K562 (cell line): ENCODE data around the gene YIPF1. TPM values are rescaled to one million over a fixed set of nuclear protein-coding genes. Genes with fewer than 3 reads are reported as not detected.

Experiments
- ATAC-seq: fragments of 200-7000 bp; cut with Tn5 transposase; 3 replicates; pipeline ENCODE4 v1.9.1; 2020; ENCODE audit warnings: moderate library complexity
- BruUV-seq: library from RNA; stranded (reverse); fragments of 400-500 nt; replicated peaks from 2 replicates; lab custom pipeline; 2021; lab: Mats Ljungman, UMichigan
- CTCF ChIA-PET: fragments of 300-600 bp; formaldehyde crosslinking; extraction: SDS; loops from one replicate; lab custom pipeline; 2021; ENCODE audit warnings: low intra/inter-chr PET ratio; lab: Yijun Ruan, JAX
- POLR2A ChIA-PET: fragments of 300-600, 350-650 bp; sonication (Branson Sonifier 250); formaldehyde crosslinking; extraction: SDS; loops from one replicate; lab custom pipeline; 2021; ENCODE audit warnings: antibody characterized with exemption, inconsistent platforms; lab: Yijun Ruan, JAX
- DNase-seq, 4 experiments: peaks; one replicate each; pipeline versions ENCODE4 v3.0.0 to v3.0.0-alpha.2; 2011 to 2018; ENCODE audit warnings: low spot score in 3 of 4, mixed read lengths in 3 of 4; ENCODE audit errors: extremely low read depth in 1 of 4
- FAIRE-seq: peaks from 2 replicates; lab custom pipeline; 2011; peaks lifted over from hg19 to GRCh38; lab: Jason Lieb, UNC
- H2AFZ ChIP-seq: 2 replicates; pipeline ENCODE4 v1.6.0; 2011; ENCODE audit warnings: low read depth, low read length, control low read depth, inconsistent platforms
- H3K27ac ChIP-seq: fragments of 200-600 bp; 3 replicates; pipeline ENCODE4 v1.8.0; 2011; ENCODE audit warnings: low read depth, mild to moderate bottlenecking, control low read depth, inconsistent platforms, low read length, moderate library complexity, mixed read lengths; ENCODE audit errors: extremely low read depth
- H3K27me3 ChIP-seq, 2 experiments: fragments of 300-600 bp in 1 of 2; 2 replicates in 1 of 2; 3 replicates in 1 of 2; pipeline versions ENCODE4 v1.6.0 to v1.8.0; 2011; ENCODE audit warnings: inconsistent platforms in 2 of 2, low read length in 2 of 2, mild to moderate bottlenecking in 1 of 2, mixed read lengths in 1 of 2, moderate library complexity in 1 of 2; ENCODE audit not compliant: control insufficient read depth in 2 of 2, insufficient read depth in 2 of 2
- H3K36me3 ChIP-seq: fragments of 300-600 bp; 3 replicates; pipeline ENCODE4 v1.8.0; 2011; ENCODE audit warnings: mild to moderate bottlenecking, low read length, inconsistent platforms; ENCODE audit not compliant: control insufficient read depth, insufficient read depth
- H3K4me1 ChIP-seq, 2 experiments: fragments of 200-600 bp in 1 of 2; replicated peaks in 1 of 2; 2 replicates in 1 of 2; 3 replicates in 1 of 2; pipeline versions ENCODE4 v1.5.1 to v1.8.0; 2011; ENCODE audit warnings: inconsistent platforms in 2 of 2, low read length in 2 of 2, mild to moderate bottlenecking in 1 of 2, mixed read lengths in 1 of 2, moderate library complexity in 1 of 2; ENCODE audit not compliant: control insufficient read depth in 2 of 2, insufficient read depth in 2 of 2
- H3K4me2 ChIP-seq: 2 replicates; pipeline ENCODE4 v1.6.1; 2011; ENCODE audit warnings: low read length, control low read depth, inconsistent platforms, mixed read lengths; ENCODE audit not compliant: insufficient read depth
- H3K4me3 ChIP-seq: fragments of 200-600 bp; sonication (generic), shearing (Covaris generic); 2 replicates; pipeline ENCODE4 v1.5.1; 2016; ENCODE audit warnings: control low read depth, inconsistent platforms
- H3K79me2 ChIP-seq: fragments of 200-600 bp; 3 replicates; pipeline ENCODE4 v1.8.0; 2011; ENCODE audit warnings: low read length, inconsistent platforms; ENCODE audit not compliant: control insufficient read depth, insufficient read depth
- H3K9ac ChIP-seq, 2 experiments: 2 replicates each; pipeline versions ENCODE4 v1.6.0 to v1.6.1; 2011; ENCODE audit warnings: low read depth in 2 of 2, low read length in 2 of 2, control low read depth in 1 of 2, inconsistent platforms in 1 of 2, mild to moderate bottlenecking in 1 of 2, mixed read lengths in 1 of 2; ENCODE audit not compliant: insufficient read depth in 1 of 2
- H3K9me1 ChIP-seq: one replicate; pipeline ENCODE4 v1.6.0; 2011; ENCODE audit warnings: inconsistent platforms, mild to moderate bottlenecking, low read length, moderate library complexity; ENCODE audit not compliant: control insufficient read depth, insufficient read depth
- H3K9me3 ChIP-seq: replicated peaks from 2 replicates; pipeline ENCODE4 v1.5.1; 2011; ENCODE audit warnings: low read depth, low read length, inconsistent platforms; ENCODE audit not compliant: control insufficient read depth, insufficient read depth
- H4K20me1 ChIP-seq: replicated peaks from 2 replicates; pipeline ENCODE4 v1.6.1; 2011; ENCODE audit warnings: low read length, inconsistent platforms, mixed read lengths; ENCODE audit not compliant: control insufficient read depth, insufficient read depth
- CHD1 ChIP-seq: fragments of 200-600 bp; sonication (generic); IDR thresholded peaks from one replicate; pipeline ENCODE4 v1.6.1; 2012; ENCODE audit warnings: mild to moderate bottlenecking, moderate library complexity, low read length, inconsistent platforms
- ELF1 ChIP-seq: fragments of 200-800 bp; sonication (Bioruptor generic); IDR thresholded peaks from 2 replicates; pipeline ENCODE4 v1.6.1; 2016; ENCODE audit warnings: missing genetic modification characterization, missing compliant biosample characterization
- HOXB6 ChIP-seq: fragments of 250-450 bp; sonication (Bioruptor Pico); IDR thresholded peaks from 2 replicates; pipeline ENCODE4 v1.5.1; 2022; ENCODE audit warnings: mild to moderate bottlenecking, borderline replicate concordance
- MBD2 ChIP-seq: sonication (generic); IDR thresholded peaks from 2 replicates; pipeline ENCODE4 v1.6.1; 2016; ENCODE audit warnings: low read depth, borderline replicate concordance
- NFXL1 ChIP-seq: fragments of 450-650 bp; formaldehyde crosslinking; IDR thresholded peaks from 2 replicates; pipeline ENCODE4 v1.4.0; 2021; ENCODE audit warnings: mild to moderate bottlenecking
- SIN3B ChIP-seq: fragments of 450-650 bp; IDR thresholded peaks from 2 replicates; pipeline ENCODE4 v1.6.1; 2017; ENCODE audit warnings: low read depth, mild to moderate bottlenecking, moderate library complexity
- TCF7L2 ChIP-seq: fragments of 150-350 bp; IDR thresholded peaks from 2 replicates; pipeline ENCODE4 v1.6.1; 2016; ENCODE audit warnings: low read depth, mild to moderate bottlenecking, low read length, moderate library complexity
- TEAD1 ChIP-seq, 2 experiments: fragments of 450-650 bp in 1 of 2; sonication (generic) in 1 of 2; formaldehyde crosslinking; IDR thresholded peaks; 2 replicates each; pipeline versions ENCODE4 v1.4.0 to v1.8.0; 2020 to 2022; ENCODE audit warnings: mild to moderate bottlenecking in 2 of 2, missing genetic modification reagents in 1 of 2
- ZBTB1 ChIP-seq: sonication (generic); formaldehyde crosslinking; IDR thresholded peaks from 2 replicates; pipeline ENCODE4 v1.8.1; 2023; ENCODE audit warnings: missing genetic modification reagents, low read depth, mild to moderate bottlenecking, borderline replicate concordance
- ZBTB8A ChIP-seq: fragments of 450-650 bp; IDR thresholded peaks from 2 replicates; pipeline ENCODE4 v1.6.1; 2018; ENCODE audit warnings: mild to moderate bottlenecking, moderate library complexity; ENCODE audit not compliant: partially characterized antibody
- ZKSCAN8 ChIP-seq: fragments of 200-800 bp; sonication (Bioruptor generic); IDR thresholded peaks from 2 replicates; pipeline ENCODE4 v1.6.1; 2016; ENCODE audit warnings: missing genetic modification characterization, missing compliant biosample characterization
- ZNF274 ChIP-seq: IDR thresholded peaks from 2 replicates; pipeline ENCODE4 v1.6.1; 2011; ENCODE audit warnings: low read depth, mild to moderate bottlenecking, low read length, moderate library complexity, borderline replicate concordance
- ZNF282 ChIP-seq: sonication (generic); formaldehyde crosslinking; IDR thresholded peaks from 2 replicates; pipeline ENCODE4 v1.8.1; 2023; ENCODE audit warnings: missing genetic modification reagents
- ZNF444 ChIP-seq: fragments of 250-450 bp; sonication (Bioruptor Pico); IDR thresholded peaks from 2 replicates; pipeline ENCODE4 v1.4.0; 2020; ENCODE audit warnings: mild to moderate bottlenecking, moderate library complexity
- ZNF717 ChIP-seq: fragments of 250-450 bp; sonication (Bioruptor Pico); IDR thresholded peaks from 2 replicates; pipeline ENCODE4 v1.5.0; 2021
- whole genome bisulfite sequencing: fragments of 100-300 bp; shearing (Covaris generic); methylation state at CpG from one replicate; pipeline ENCODE4 v1.1.6; 2016; ENCODE audit warnings: low coverage, mixed read lengths; ENCODE audit not compliant: insufficient coverage; ENCODE audit errors: missing lambda C conversion rate; 5-methylcytosine and 5-hydroxymethylcytosine counted together
- in situ Hi-C: fragments of 300-500 bp; cut with MboI; formaldehyde crosslinking; loops from 4 replicates; pipeline ENCODE4 v1.15.0; 2018; ENCODE audit warnings: inconsistent platforms, mixed read lengths
- intact Hi-C: fragments of 100-400 bp; cut with micrococcal nuclease; formaldehyde crosslinking; loops from 2 replicates; pipeline ENCODE4 v1.14.2; 2022
- polyA plus RNA-seq, 8 experiments: library from polyadenylated mRNA; depleted of rRNA in 4 of 8; stranded (reverse) in 5 of 8; unstranded in 3 of 8; fragments of >200 nt; fragmentation: Nextera tagmentation in 2 of 8; fragmentation: Illumina TruSeq in 1 of 8; extraction: Ambion mirVana in 2 of 8; extraction: Trizol in 1 of 8; gene quantifications; 2 replicates each; pipeline versions ENCODE4 v1.2.1 to v1.2.3, GENCODE V29; 2011 to 2014; ENCODE audit warnings: inconsistent platforms in 1 of 8, missing spikeins in 1 of 8
- total RNA-seq, 7 experiments: library from RNA; depleted of rRNA in 6 of 7; stranded (reverse); fragments of >200 nt in 6 of 7; fragmentation: Illumina TruSeq in 2 of 7; extraction: Trizol in 2 of 7; gene quantifications; 2 replicates each; pipeline versions ENCODE4 v1.2.1 to v1.2.3, GENCODE V29; 2011 to 2021; ENCODE audit warnings: low replicate concordance in 1 of 7
- TF ChIP-seq, protein P1 (sequence below): sonication (generic); formaldehyde crosslinking; IDR thresholded peaks from 2 replicates; pipeline ENCODE4 v1.8.1; 2023; ENCODE audit warnings: mild to moderate bottlenecking, missing genetic modification reagents, moderate library complexity
- TF ChIP-seq, protein P2 (sequence below): fragments of 450-650 bp; IDR thresholded peaks from 2 replicates; pipeline ENCODE4 v1.6.1; 2018; ENCODE audit not compliant: partially characterized antibody

Gene YIPF1
- total and polyA plus RNA-seq, 9 of the 15 experiments (the other 6 are each of a cell fraction or from before 2014, with no cell fraction given): 11.5 to 37.5 (median 19.2) TPM

DNA sequence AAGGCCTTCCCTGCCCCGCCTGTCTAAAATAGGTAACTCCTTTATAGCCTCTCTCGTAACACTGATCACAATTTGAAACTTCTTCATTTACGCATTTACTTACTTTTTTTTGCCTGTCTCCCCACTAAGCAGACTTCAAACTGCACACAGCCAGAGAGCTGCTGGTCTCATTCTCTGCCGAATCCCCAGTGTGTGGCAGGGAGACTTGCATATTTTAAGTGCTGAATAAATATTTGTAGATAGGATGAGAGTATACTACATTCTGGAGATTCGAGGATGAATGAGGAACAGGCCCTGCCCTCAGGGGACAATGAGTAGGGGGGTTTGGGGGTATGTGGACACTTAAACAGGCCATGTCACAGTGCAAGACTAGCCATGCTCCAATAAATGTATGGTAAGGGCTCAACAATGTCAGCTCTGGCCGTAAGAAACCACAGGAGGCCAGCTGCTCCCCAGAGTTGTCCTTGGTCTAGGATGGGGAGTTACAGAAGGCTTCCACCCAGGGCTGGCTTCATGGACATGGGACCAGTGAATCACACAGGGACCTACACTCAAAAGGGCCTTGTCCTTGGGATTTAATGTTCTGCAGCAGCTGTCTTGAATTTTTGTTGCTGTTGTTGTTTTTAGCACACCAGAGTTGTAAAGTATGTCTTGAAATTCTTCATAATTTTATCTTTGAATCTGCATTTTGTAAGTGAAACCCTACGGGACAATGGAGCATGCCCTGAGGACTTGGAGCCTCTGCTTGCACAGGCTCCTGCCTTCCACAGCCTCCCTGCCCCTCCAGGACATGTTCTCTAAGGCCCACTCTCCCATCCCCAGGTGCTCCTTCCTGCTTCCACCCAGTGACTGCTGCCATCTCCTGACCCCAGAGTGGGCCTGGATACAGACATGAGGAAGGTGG, 12.9 kb upstream of the YIPF1 start:
- no peak overlapping the region for H3K4me3 ChIP-seq
- TF ChIP-seq TEAD1 (CRISPR knock-in tag; IDR thresholded peaks at IDR 0.05) (no peak), ZNF274 (no peak), ZKSCAN8 (CRISPR knock-in tag) (no peak), MBD2 (no peak), ELF1 (no peak), ZNF282 (CRISPR knock-in tag) (no peak), NFXL1 (CRISPR knock-in tag) (no peak), ZBTB8A (no peak), SIN3B (no peak), ZBTB1 (CRISPR knock-in tag) (no peak), ZNF444 (CRISPR knock-in tag) (no peak), TCF7L2 (no peak), HOXB6 (CRISPR knock-in tag) (no peak), ZNF717 (no peak), CHD1 (no peak)
- TF ChIP-seq, protein P1, sequence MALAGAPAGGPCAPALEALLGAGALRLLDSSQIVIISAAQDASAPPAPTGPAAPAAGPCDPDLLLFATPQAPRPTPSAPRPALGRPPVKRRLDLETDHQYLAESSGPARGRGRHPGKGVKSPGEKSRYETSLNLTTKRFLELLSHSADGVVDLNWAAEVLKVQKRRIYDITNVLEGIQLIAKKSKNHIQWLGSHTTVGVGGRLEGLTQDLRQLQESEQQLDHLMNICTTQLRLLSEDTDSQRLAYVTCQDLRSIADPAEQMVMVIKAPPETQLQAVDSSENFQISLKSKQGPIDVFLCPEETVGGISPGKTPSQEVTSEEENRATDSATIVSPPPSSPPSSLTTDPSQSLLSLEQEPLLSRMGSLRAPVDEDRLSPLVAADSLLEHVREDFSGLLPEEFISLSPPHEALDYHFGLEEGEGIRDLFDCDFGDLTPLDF (CRISPR knock-in tag): no peak
- TF ChIP-seq, protein P2, sequence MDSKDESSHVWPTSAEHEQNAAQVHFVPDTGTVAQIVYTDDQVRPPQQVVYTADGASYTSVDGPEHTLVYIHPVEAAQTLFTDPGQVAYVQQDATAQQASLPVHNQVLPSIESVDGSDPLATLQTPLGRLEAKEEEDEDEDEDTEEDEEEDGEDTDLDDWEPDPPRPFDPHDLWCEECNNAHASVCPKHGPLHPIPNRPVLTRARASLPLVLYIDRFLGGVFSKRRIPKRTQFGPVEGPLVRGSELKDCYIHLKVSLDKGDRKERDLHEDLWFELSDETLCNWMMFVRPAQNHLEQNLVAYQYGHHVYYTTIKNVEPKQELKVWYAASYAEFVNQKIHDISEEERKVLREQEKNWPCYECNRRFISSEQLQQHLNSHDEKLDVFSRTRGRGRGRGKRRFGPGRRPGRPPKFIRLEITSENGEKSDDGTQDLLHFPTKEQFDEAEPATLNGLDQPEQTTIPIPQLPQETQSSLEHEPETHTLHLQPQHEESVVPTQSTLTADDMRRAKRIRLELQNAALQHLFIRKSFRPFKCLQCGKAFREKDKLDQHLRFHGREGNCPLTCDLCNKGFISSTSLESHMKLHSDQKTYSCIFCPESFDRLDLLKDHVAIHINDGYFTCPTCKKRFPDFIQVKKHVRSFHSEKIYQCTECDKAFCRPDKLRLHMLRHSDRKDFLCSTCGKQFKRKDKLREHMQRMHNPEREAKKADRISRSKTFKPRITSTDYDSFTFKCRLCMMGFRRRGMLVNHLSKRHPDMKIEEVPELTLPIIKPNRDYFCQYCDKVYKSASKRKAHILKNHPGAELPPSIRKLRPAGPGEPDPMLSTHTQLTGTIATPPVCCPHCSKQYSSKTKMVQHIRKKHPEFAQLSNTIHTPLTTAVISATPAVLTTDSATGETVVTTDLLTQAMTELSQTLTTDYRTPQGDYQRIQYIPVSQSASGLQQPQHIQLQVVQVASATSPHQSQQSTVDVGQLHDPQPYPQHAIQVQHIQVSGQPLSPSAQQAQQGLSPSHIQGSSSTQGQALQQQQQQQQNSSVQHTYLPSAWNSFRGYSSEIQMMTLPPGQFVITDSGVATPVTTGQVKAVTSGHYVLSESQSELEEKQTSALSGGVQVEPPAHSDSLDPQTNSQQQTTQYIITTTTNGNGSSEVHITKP: no peak
- H3K4me2 ChIP-seq: no peak overlapping the region
- H2AFZ ChIP-seq: no peak overlapping the region
- FAIRE-seq: no peak
- CTCF ChIA-PET: no interaction called here
- WGBS: 57% methylated on average over 7 of the region's 7 CpGs
- DNase-seq: no peak
- no peaks in the 10 kb centered on the region for H3K79me2 ChIP-seq
- intact Hi-C loops (no loop called here), in situ Hi-C loops (no loop called here)
- POLR2A ChIA-PET: interaction anchor here (0.8 kb wide), 1 partner anchor 12 kb away, joined by 3 read pairs; the partner anchor contains the start of gene YIPF1
- H3K27ac ChIP-seq: no peak overlapping the region
- no TSS peak for BruUV-seq
- no peaks in the 10 kb centered on the region for H3K9me3 ChIP-seq
- no peaks in the 10 kb centered on the region; a peak in 2 of 5 replicates for H3K4me1 ChIP-seq
- peak overlapping the region in 1 of 2 experiments; percentile 67; a peak in 2 of 4 replicates for H3K9ac ChIP-seq
- no peaks in the 10 kb centered on the region for H4K20me1 ChIP-seq
- no peaks in the 10 kb centered on the region for H3K27me3 ChIP-seq
- H3K9me1 ChIP-seq: no peaks in the 10 kb centered on the region
- H3K36me3 ChIP-seq: no peaks in the 10 kb centered on the region
- ATAC-seq: no peak
